GM19372 (cell line): ENCODE results near the gene SEMA5A.

Experiments
- ATAC-seq: cut with Tn5 transposase; IDR thresholded peaks from one replicate; pipeline ENCODE4 v1.9.1; 2021; ENCODE audit warnings: mild to moderate bottlenecking, low read depth, moderate library complexity; ENCODE audit not compliant: unreplicated experiment

SEMA5A gene

GRCh38 chr5:9054322-9054721, 491.6 kb downstream of the SEMA5A start:
- no peak for ATAC-seq

GRCh38 chr5:9052421-9052820, 493.5 kb downstream of the SEMA5A start:
- no peak for ATAC-seq

DNA sequence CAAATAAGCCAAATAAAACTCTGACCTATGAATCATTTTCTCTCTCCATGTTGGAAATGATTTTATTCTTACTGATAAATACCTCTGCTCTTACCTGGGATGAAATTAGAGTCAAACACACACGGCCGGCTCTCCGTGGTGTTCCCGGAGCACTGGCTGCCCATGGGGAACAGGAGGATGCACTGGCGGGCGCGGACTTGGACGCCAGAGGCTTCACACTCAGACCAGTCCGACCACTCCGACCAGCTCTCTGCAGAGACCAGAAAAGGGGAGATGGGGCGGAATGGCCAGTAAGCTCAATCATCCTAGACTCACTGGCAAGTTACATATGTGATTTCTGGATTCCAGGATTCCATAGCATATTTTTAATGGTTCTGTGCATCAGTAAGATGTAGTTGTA, 494.1 kb downstream of the SEMA5A start:
- no peak for ATAC-seq

DNA sequence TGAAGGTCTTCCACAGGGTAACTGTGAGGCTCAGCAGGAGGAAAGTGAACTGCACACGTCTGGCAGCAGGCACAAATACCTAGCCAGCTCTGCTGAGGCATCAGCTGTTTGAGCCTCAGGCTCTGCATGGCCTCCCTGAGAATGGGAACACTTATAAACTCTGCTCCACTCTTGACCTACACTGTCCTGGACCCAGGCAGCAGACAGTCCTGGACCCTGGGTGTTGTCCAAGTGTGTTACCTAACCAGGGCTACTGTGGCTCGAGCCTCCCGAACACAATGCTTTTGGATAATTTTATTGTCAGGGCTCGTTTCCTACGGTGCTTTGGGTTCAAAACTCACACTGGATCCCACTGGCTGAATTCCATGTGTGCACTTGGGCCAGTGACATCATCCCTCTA, 497.9 kb downstream of the SEMA5A start:
- ATAC-seq: no peak

GRCh38 chr5:9046756-9047481, 499.0 kb downstream of the SEMA5A start:
- ATAC-seq: no peak

DNA sequence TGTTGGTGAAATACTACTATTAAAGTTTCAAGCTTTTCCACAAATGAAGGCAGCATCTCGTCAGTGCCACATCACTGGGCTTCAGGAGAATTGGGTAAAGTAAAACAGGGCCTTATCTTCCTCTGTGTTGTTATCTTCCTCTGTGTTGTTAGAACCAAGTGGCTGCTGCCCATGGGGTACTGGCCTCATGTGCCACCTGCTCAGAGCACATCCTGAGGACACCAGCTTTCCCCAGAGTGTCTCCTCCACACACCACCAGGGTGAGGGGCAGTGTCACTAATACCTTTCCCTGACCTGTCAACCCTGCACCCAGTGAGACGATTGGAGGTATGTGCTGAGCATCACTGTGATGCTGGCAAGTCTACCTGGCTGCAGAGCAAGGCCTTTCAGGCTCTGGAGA, 499.9 kb downstream of the SEMA5A start:
- ATAC-seq: no peak

DNA sequence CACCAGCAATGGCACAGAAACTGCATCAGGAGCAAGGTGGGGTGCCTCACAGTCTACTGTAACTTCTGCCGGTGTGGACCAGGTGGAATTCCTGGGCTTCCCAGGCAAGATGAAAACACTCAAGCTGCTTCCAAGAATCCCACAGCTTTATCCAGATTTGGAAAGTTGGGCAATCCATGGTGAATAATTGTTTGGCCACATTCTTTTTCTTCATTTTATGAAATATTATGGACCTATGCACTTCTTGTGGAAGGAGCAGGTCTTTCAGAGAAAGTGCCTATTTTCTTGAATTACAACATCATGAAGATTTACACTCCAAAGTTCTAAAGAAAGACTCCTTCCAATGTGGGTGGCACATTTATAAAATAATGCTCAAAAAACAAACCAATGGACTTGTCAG, 503.6 kb downstream of the SEMA5A start:
- ATAC-seq: no peak

GRCh38 chr5:9040475-9040874, 505.4 kb downstream of the SEMA5A start:
- no peak for ATAC-seq

DNA sequence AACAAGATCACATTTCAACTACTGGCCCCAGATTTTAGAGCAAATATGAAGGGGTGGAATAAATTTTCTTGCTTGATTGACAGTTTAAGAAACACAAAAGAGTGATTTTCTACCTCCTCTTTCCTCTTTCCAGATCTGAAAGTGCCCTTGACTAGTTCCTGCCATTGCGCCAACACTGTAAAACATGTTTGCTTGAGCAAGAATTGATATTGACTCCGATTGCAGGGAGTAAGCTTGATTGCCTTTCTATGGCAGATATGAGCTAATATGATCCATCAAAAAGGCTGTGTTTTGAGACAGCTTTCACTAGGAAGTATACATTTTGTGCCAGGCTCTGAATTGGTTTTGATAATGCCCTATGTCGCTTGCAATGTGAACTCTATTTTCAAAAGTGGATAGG, 508.8 kb downstream of the SEMA5A start:
- ATAC-seq: no peak

- ATAC-seq: no peak
Measured at GRCh38 chr5:9035346-9035745, 510.5 kb downstream of the SEMA5A start.

GRCh38 chr5:9034649-9035048, 511.2 kb downstream of the SEMA5A start:
- no peak for ATAC-seq

DNA sequence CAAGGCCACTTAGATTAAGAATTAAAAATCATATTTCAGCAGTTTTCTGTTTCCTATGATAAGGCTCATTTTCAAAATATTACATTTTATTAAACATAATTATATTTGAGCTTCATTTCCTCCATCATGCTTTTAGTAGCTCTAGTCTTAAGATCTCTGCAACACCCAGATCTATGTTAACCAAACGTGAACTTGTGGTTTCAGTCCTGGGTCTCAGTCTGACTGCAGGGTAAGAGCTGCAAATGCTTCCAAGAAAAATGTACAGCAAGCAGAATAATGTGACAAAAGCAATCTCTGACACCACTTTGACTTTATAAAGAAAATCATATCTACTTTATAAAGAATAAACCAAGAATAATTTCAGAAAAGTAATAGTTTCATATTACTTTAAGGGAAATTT, 512.4 kb downstream of the SEMA5A start:
- ATAC-seq: no peak

DNA sequence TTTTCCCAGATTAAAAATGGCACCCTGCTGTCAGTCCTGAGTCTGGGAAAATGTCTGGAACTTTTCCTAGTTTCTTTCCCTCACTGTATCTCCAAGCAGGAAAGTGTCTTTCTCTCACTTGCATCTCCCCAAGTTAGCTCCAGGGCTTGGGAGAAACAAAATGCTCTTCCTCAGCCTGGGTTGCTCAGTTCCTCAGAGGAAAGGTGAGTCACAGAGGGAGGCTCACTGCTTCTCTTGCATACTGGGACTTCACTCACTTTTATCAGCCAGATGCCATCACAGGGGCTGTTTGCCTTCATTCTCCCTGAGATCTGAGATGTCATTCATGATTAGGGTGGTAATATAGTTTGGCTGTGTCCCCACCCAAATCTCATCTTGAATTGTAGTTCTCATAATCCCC, 519.9 kb downstream of the SEMA5A start:
- no peak for ATAC-seq

GRCh38 chr5:9020996-9021395, 524.9 kb downstream of the SEMA5A start:
- no peak for ATAC-seq

- ATAC-seq: no peak
Measured at GRCh38 chr5:9015937-9016270, 530.0 kb downstream of the SEMA5A start.

DNA sequence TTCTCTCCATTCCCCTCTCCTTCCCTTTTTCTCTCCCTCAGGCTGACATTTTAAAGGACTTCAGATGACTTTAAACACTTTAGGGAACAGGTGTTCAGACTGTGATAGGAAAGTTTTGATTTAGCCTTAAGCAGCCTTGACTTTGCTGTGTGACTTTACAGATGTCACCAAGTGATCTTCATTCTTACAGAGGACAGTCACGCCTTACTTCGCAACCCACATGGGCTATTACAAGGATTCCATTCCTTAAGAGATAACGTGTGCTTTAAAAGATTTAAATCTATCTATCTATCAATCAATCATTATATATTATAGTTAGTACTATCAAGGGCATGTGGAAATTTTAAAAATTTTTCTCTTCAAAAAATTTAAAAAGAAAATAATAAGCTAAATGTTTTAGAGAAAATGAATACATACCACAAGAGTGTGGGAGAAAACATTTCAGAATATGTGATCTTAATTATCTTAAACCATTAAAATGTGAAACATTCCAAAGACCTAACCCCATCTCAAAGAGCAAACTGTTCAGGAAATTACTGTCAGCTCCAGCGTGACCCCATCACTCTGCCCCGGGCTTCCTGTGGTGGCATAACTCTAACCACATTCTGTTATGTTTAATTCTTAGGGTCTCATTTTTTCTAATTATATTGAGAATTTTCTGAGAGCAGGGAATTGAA, 530.5 kb downstream of the SEMA5A start:
- ATAC-seq: no peak

DNA sequence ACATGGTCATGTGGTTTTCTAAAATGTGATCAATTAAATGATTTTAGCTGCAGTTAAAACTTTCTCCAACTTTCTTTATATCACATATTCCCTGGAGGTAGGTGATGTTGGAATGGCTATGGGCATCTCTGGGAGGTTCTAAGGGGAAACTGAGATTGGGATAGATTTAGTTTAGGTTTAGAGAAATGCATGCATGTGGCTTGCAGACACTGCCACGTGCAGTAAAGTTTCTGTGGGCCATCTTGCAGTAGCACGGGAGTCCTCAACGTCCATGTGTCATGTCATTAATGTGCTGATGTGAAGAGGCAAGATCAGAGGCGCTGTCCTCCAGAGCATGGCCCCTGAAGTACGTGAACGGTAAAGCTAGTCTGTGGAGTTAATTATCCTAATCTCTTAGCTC, 532.7 kb downstream of the SEMA5A start:
- no peak for ATAC-seq

- no peak for ATAC-seq
Measured at GRCh38 chr5:9009931-9010651, 535.8 kb downstream of the SEMA5A start.

- ATAC-seq: no peak
Measured at GRCh38 chr5:8997542-8998070, 548.3 kb downstream of the SEMA5A start.

DNA sequence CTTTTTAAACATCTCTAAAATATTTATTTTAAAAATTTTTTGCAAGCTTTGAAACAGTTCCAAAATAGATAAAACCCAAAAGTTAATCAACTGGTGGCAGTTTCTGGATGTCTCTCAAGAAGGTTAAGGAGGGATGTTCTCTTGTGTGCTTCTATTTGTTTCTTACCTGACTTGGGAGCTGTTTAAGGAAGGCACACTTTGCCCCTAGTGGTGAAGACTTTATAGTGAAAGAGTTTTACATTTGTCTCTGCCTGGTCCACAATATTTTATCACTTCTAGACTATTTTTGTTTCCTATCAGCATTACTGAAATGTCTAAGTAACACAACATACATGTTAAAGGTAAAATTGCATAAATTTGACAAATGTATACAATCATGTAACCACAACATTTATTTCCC, 552.8 kb downstream of the SEMA5A start:
- ATAC-seq: no peak
